Nephron (organoid): Measurements from ENCODE around the gene DENND1A.

Source experiments
- H3K27ac Mint-ChIP-seq, 3 experiments: 2 replicates each; pipeline ENCODE4 v1.8.0; 2020; ENCODE audit warnings: mixed read lengths in 3 of 3, mild to moderate bottlenecking in 2 of 3, moderate library complexity in 1 of 3
- H3K27me3 Mint-ChIP-seq: 2 replicates; pipeline ENCODE4 v1.8.0; 2021; ENCODE audit warnings: low read depth, mild to moderate bottlenecking, moderate library complexity, mixed read lengths
- H3K36me3 Mint-ChIP-seq: 2 replicates; pipeline ENCODE4 v1.8.0; 2020; ENCODE audit warnings: low read depth, mixed read lengths
- H3K4me1 Mint-ChIP-seq: 2 replicates; pipeline ENCODE4 v1.8.0; 2020; ENCODE audit warnings: mixed read lengths
- H3K4me3 Mint-ChIP-seq, 3 experiments: 2 replicates each; pipeline ENCODE4 v1.8.0; 2020; ENCODE audit warnings: mild to moderate bottlenecking in 3 of 3, mixed read lengths in 3 of 3, moderate library complexity in 2 of 3
- H3K9me3 Mint-ChIP-seq: 2 replicates; pipeline ENCODE4 v1.8.0; 2020; ENCODE audit warnings: mixed read lengths
- TF ChIP-seq, protein P1 (sequence below), 3 experiments: fragments of 200-600 bp; sonication (generic); IDR thresholded peaks; one replicate each; pipeline ENCODE4 v1.5.0; 2021; ENCODE audit warnings: antibody characterized with exemption in 3 of 3; ENCODE audit not compliant: unreplicated experiment in 3 of 3

Gene DENND1A

DNA sequence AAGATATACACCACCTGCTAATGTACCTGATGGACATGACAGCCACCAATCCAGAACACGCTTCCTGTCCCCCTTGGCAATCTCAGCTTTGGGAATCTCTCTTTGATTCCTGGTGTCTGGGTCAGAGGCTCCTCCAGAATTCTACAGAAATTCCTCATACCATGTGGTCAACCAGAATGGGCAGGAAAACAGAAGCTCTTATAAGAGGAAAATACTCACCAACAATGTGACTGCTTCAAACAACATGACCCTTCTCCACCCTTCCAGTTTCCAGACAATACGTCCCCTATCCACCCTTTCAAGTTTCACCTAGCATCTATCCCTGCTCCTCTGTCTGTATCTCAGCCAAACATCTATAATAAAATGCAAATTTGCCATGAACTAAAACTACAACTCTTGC is 247.2 kb downstream of the DENND1A start:
- TF ChIP-seq, protein P1, sequence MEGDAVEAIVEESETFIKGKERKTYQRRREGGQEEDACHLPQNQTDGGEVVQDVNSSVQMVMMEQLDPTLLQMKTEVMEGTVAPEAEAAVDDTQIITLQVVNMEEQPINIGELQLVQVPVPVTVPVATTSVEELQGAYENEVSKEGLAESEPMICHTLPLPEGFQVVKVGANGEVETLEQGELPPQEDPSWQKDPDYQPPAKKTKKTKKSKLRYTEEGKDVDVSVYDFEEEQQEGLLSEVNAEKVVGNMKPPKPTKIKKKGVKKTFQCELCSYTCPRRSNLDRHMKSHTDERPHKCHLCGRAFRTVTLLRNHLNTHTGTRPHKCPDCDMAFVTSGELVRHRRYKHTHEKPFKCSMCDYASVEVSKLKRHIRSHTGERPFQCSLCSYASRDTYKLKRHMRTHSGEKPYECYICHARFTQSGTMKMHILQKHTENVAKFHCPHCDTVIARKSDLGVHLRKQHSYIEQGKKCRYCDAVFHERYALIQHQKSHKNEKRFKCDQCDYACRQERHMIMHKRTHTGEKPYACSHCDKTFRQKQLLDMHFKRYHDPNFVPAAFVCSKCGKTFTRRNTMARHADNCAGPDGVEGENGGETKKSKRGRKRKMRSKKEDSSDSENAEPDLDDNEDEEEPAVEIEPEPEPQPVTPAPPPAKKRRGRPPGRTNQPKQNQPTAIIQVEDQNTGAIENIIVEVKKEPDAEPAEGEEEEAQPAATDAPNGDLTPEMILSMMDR (IDR thresholded peaks at IDR 0.05; ENCODE audit: unreplicated experiment in 3 of 3), result no peak
- Mint-ChIP-seq H3K36me3 (peaks cover 30% of the 10 kb centered on the region), H3K4me1 (peaks cover 42% of the 10 kb centered on the region), H3K9me3 (peaks cover 10% of the 10 kb centered on the region), H3K27ac (no peak overlapping the region), H3K4me3 (no peak overlapping the region), H3K27me3 (peaks cover 20% of the 10 kb centered on the region)

DNA sequence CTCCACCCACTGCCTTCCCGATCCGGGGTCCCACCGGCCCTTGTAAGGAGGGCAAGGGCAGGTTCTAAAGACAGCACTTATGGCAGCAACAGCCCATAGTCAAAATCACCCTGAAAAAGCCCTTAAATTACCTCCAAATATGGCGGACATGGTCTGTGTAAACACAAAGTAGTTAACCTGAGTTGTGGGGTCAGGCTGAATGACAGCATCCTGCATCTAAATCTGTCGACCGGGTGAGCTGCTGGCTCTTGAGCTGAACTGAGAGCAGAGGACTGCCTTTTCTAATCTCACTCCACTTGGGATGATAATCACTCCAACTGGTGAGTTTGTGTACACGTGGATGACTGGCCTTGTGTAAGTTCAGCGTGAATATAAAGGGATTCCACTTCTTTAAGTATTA is 249.6 kb downstream of the DENND1A start:
- TF ChIP-seq, protein P1 (IDR thresholded peaks at IDR 0.05; ENCODE audit: unreplicated experiment in 3 of 3), result no peak
- Mint-ChIP-seq H3K4me3 (no peak overlapping the region), H3K36me3 (peaks cover 30% of the 10 kb centered on the region), H3K4me1 (peaks cover 22% of the 10 kb centered on the region), H3K9me3 (peaks cover 10% of the 10 kb centered on the region), H3K27me3 (peaks cover 25% of the 10 kb centered on the region), H3K27ac (no peak overlapping the region)

DNA sequence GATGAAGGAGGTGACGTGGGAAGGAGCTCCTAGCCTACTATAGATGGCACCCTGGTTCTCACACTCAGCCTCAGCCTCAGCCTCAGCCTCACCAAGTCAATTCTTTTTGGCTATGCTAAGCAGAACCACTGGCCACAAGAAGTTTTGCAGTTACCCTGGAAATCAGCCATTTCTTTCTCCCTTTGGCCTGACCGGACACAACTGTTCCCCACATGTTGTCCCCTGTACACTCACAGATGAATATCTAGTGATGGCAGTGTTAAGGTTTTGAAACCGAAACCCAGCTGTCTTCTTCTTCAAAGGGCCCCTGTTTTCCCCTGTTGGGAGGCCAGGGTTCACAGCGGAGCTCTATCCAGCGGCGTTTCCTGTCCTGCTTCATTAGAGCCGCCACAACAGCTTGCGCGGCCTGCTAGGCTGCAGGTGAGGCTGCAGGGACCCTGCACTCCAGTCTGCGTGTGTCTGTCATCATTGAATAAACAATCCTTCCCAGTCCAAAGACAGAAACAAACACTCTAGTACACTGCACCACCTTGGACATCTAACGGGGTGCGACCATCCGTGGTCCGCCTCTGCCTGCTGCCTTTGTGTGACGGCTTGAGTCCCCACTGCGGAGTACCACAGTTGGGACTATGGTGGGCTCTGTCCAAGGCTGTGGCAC is 250.5 kb downstream of the DENND1A start:
- H3K27ac Mint-ChIP-seq, result peak overlapping the region in 1 of 3 experiments; percentile 49
- peaks cover 36% of the 10 kb centered on the region for H3K36me3 Mint-ChIP-seq
- no peak overlapping the region for H3K4me3 Mint-ChIP-seq
- TF ChIP-seq, protein P1 (IDR thresholded peaks at IDR 0.05; ENCODE audit: unreplicated experiment in 3 of 3), result no peak
- peaks cover 22% of the 10 kb centered on the region for H3K4me1 Mint-ChIP-seq
- H3K9me3 Mint-ChIP-seq, result peaks cover 12% of the 10 kb centered on the region
- peaks cover 23% of the 10 kb centered on the region for H3K27me3 Mint-ChIP-seq

DNA sequence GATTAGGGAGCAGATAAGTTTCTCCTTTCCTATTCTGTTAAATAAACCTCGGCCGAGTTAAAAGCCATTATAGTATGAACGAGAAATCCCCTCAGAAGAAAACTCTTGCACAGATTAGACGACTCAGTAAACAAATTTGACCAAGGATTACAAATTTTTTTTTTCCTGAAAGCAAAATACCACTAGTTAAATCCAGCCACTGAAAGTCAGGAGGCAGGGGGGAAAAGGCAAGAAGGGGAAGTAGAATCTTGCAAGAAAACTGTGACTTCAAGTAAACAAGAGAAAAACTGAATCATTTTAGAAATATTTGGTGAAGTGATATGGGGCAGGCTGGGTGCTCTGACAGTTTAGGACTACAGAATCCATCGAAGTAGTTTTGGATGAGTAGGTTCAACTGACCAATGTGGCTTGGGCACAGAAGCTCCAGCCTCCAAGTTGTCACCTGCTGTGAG is 251.0 kb downstream of the DENND1A start:
- Mint-ChIP-seq H3K36me3 (peaks cover 38% of the 10 kb centered on the region), H3K9me3 (peaks cover 18% of the 10 kb centered on the region), H3K4me3 (no peak overlapping the region), H3K27ac (peak overlapping the region in 1 of 3 experiments; percentile 9), H3K27me3 (peaks cover 18% of the 10 kb centered on the region), H3K4me1 (peaks cover 22% of the 10 kb centered on the region)
- TF ChIP-seq, protein P1 (IDR thresholded peaks at IDR 0.05; ENCODE audit: unreplicated experiment in 3 of 3), result no peak

DNA sequence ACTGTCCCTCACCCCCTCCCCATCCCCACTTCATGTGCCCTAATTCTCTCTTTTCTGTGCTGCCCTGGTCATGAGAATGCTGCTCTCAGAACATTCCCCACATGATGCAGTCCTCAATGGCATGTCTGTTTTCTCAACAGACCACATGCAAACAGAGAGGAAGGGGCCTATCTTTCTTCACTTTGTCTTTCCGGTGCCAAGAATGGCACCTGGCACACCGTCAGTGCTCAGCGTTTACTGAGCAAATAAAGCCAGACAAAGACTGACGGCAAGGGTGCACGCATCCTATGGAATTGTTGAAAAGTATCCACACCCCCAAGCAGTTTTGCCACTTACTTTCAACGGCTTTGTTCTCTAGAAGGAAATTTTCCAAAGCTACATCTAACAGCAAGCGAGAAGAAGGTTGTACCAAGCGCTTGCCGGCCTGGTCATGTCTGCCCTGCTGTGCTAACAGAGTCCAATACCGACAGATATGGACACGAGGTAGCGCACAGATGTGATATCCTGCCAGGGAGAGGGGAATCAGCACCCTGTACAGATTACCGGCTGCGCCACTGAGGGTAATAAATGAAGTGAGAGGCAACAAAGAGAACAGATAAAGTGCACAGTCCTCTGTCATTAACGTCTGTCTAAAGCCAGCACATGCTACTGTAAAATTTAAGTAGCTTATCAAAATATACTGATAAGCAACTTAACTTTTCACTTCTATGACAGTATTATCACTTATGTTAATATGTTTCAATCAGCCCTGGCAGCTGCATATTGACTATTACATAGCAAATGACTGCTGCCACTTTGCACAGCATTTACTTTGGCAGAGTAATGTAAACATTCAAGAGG is 251.7 kb downstream of the DENND1A start:
- H3K36me3 Mint-ChIP-seq, result peaks cover 44% of the 10 kb centered on the region
- H3K27me3 Mint-ChIP-seq, result peaks cover 18% of the 10 kb centered on the region
- TF ChIP-seq, protein P1 (IDR thresholded peaks at IDR 0.05; ENCODE audit: unreplicated experiment in 3 of 3), result no peak
- H3K9me3 Mint-ChIP-seq, result peaks cover 24% of the 10 kb centered on the region
- H3K4me3 Mint-ChIP-seq, result no peak overlapping the region
- peaks cover 22% of the 10 kb centered on the region for H3K4me1 Mint-ChIP-seq
- peak overlapping the region in 1 of 3 experiments; percentile 9 for H3K27ac Mint-ChIP-seq
